A549 (cell line): ENCODE data around the gene PNLDC1. TPM values are rescaled to one million over a fixed set of nuclear protein-coding genes. Genes with fewer than 3 reads are reported as not detected.

Experiments used
- ATAC-seq, 2 experiments: fragments of 200-7000 bp in 1 of 2; fragments of >200 bp in 1 of 2; cut with Nextera tagmentation in 1 of 2; cut with Tn5 transposase in 1 of 2; 3 replicates each; pipeline versions ENCODE4 v1.8.0 to v1.9.1; 2018 to 2020; ENCODE audit warnings: mild to moderate bottlenecking in 1 of 2, moderate library complexity in 1 of 2
- CTCF ChIA-PET: fragments of 300-600 bp; sonication (Branson Sonifier 250); formaldehyde crosslinking; extraction: SDS; loops from one replicate; lab custom pipeline; 2021; ENCODE audit warnings: antibody characterized with exemption, inconsistent platforms; lab: Yijun Ruan, JAX
- POLR2A ChIA-PET: fragments of 350-600 bp; formaldehyde crosslinking; extraction: SDS; loops from one replicate; lab custom pipeline; 2021; ENCODE audit warnings: antibody characterized with exemption, inconsistent platforms; lab: Yijun Ruan, JAX
- DNase-seq, 2 experiments: peaks; one replicate each; pipeline versions ENCODE4 v3.0.0 to v3.0.0-alpha.2; 2011 to 2016; ENCODE audit warnings: low read depth in 1 of 2, low spot score in 1 of 2
- FAIRE-seq: peaks from 2 replicates; lab custom pipeline; 2011; peaks lifted over from hg19 to GRCh38; lab: Jason Lieb, UNC
- H3K27ac ChIP-seq, 2 experiments: fragments of >200 bp; sonication (Bioruptor Twin); formaldehyde crosslinking; 3 replicates each; pipeline ENCODE4 v1.5.1; 2016 to 2017
- H3K4me1 ChIP-seq: fragments of >200 bp; sonication (Bioruptor Twin); formaldehyde crosslinking; 3 replicates; pipeline ENCODE4 v1.6.1; 2016
- H3K4me2 ChIP-seq: fragments of >200 bp; sonication (Bioruptor Twin); formaldehyde crosslinking; 3 replicates; pipeline ENCODE4 v1.6.1; 2016
- H3K4me3 ChIP-seq: fragments of >200 bp; sonication (Bioruptor Twin); formaldehyde crosslinking; 3 replicates; pipeline ENCODE4 v1.5.1; 2016
- H3K9me3 ChIP-seq: fragments of >200 bp; sonication (Bioruptor Twin); formaldehyde crosslinking; 3 replicates; pipeline ENCODE4 v1.6.1; 2016
- CBX8 ChIP-seq: fragments of 200-600 bp; sonication (generic); IDR thresholded peaks from 2 replicates; pipeline ENCODE4 v1.6.1; 2016
- EHMT2 ChIP-seq: fragments of 200-600 bp; sonication (generic); IDR thresholded peaks from 2 replicates; pipeline ENCODE4 v1.6.1; 2016; ENCODE audit warnings: antibody characterized with exemption, low read depth, mild to moderate bottlenecking, moderate library complexity
- FOXS1 ChIP-seq: fragments of 250-450 bp; sonication (Bioruptor Pico); IDR thresholded peaks from 2 replicates; pipeline ENCODE4 v1.5.0; 2020; ENCODE audit warnings: mild to moderate bottlenecking, moderate library complexity
- HEYL ChIP-seq: fragments of 250-450 bp; sonication (Bioruptor Pico); IDR thresholded peaks from 2 replicates; pipeline ENCODE4 v1.8.0; 2021; ENCODE audit warnings: mild to moderate bottlenecking, moderate library complexity
- HOXA7 ChIP-seq: fragments of 250-450 bp; sonication (Bioruptor Pico); IDR thresholded peaks from 2 replicates; pipeline ENCODE4 v1.5.0; 2020; ENCODE audit warnings: mild to moderate bottlenecking, moderate library complexity
- HOXB13 ChIP-seq: fragments of 250-450 bp; sonication (Bioruptor Pico); IDR thresholded peaks from 2 replicates; pipeline ENCODE4 v1.5.0; 2020; ENCODE audit warnings: low read depth, mild to moderate bottlenecking, moderate library complexity
- HOXB5 ChIP-seq: fragments of 250-450 bp; sonication (Bioruptor Pico); IDR thresholded peaks from 2 replicates; pipeline ENCODE4 v1.5.0; 2020; ENCODE audit warnings: mild to moderate bottlenecking, moderate library complexity
- JUNB ChIP-seq: fragments of >200 bp; sonication (Bioruptor Twin); formaldehyde crosslinking; IDR thresholded peaks from 2 replicates; pipeline ENCODE4 v1.6.1; 2016
- KDM5A ChIP-seq: fragments of 200-600 bp; sonication (generic); IDR thresholded peaks from 2 replicates; pipeline ENCODE4 v1.6.1; 2016; ENCODE audit warnings: antibody characterized with exemption, mild to moderate bottlenecking
- RAD21 ChIP-seq, 2 experiments: fragments of >200 bp in 1 of 2; sonication (Bioruptor Twin) in 1 of 2; formaldehyde crosslinking in 1 of 2; IDR thresholded peaks in 1 of 2; conservative IDR thresholded peaks in 1 of 2; 2 replicates in 1 of 2; 3 replicates in 1 of 2; pipeline ENCODE4 v1.6.1; 2012 to 2018; ENCODE audit warnings: inconsistent platforms in 1 of 2
- RARB ChIP-seq: fragments of 250-450 bp; sonication (Bioruptor Pico); IDR thresholded peaks from 2 replicates; pipeline ENCODE4 v1.8.0; 2021; ENCODE audit warnings: mild to moderate bottlenecking, moderate library complexity
- RFX5 ChIP-seq: fragments of 450-650 bp; IDR thresholded peaks from 2 replicates; pipeline ENCODE4 v1.7.1; 2014; ENCODE audit warnings: antibody characterized with exemption, mild to moderate bottlenecking, moderate library complexity
- SREBF2 ChIP-seq: fragments of 450-650 bp; IDR thresholded peaks from 2 replicates; pipeline ENCODE4 v1.6.1; 2014; ENCODE audit warnings: mild to moderate bottlenecking, moderate library complexity
- ZSCAN20 ChIP-seq: fragments of 250-450 bp; sonication (Bioruptor Pico); IDR thresholded peaks from 2 replicates; pipeline ENCODE4 v1.8.0; 2022; ENCODE audit warnings: mild to moderate bottlenecking, moderate library complexity
- WGBS: methylation state at CpG from one replicate; pipeline ENCODE4 v1.1.6; 2017; ENCODE audit errors: missing lambda C conversion rate; 5-methylcytosine and 5-hydroxymethylcytosine counted together
- polyA plus RNA-seq, 4 experiments: library from polyadenylated mRNA; depleted of rRNA in 3 of 4; stranded (reverse); fragments of >200 nt; fragmentation: RNase III in 1 of 4; extraction: RNeasy Plus Mini Kit Qiagen cat#74134 plus additional on column Dnase treatment in 1 of 4; gene quantifications; 2 replicates in 3 of 4; 3 replicates in 1 of 4; pipeline ENCODE4 v1.2.3, GENCODE V29; 2011 to 2017
- TF ChIP-seq, protein P1 (sequence below): fragments of >200 bp; sonication (Bioruptor Twin); formaldehyde crosslinking; IDR thresholded peaks from 3 replicates; pipeline ENCODE4 v1.6.1; 2016
- TF ChIP-seq, protein P2 (sequence below): fragments of 250-450 bp; sonication (Bioruptor Pico); IDR thresholded peaks from 2 replicates; pipeline ENCODE4 v1.5.0; 2020; ENCODE audit warnings: low read depth, mild to moderate bottlenecking, moderate library complexity
- TF ChIP-seq, protein P3 (sequence below): IDR thresholded peaks from 2 replicates; pipeline ENCODE4 v1.6.1; 2012
- TF ChIP-seq, protein P4 (sequence below): IDR thresholded peaks from 2 replicates; pipeline ENCODE4 v1.6.1; 2012
- TF ChIP-seq, protein P5 (sequence below): fragments of 200-600 bp; sonication (generic); IDR thresholded peaks from 2 replicates; pipeline ENCODE4 v1.6.1; 2016; ENCODE audit warnings: antibody characterized with exemption, mild to moderate bottlenecking, moderate library complexity
- TF ChIP-seq, protein P6 (sequence below): fragments of 150-350 bp; IDR thresholded peaks from 2 replicates; pipeline ENCODE4 v1.6.1; 2014; ENCODE audit warnings: low read depth, mild to moderate bottlenecking, low read length

The PNLDC1 gene
- polyA plus RNA-seq, 2 of the 4 experiments (the other 2 are of a cell fraction), result 0.09 to 0.13 TPM

DNA sequence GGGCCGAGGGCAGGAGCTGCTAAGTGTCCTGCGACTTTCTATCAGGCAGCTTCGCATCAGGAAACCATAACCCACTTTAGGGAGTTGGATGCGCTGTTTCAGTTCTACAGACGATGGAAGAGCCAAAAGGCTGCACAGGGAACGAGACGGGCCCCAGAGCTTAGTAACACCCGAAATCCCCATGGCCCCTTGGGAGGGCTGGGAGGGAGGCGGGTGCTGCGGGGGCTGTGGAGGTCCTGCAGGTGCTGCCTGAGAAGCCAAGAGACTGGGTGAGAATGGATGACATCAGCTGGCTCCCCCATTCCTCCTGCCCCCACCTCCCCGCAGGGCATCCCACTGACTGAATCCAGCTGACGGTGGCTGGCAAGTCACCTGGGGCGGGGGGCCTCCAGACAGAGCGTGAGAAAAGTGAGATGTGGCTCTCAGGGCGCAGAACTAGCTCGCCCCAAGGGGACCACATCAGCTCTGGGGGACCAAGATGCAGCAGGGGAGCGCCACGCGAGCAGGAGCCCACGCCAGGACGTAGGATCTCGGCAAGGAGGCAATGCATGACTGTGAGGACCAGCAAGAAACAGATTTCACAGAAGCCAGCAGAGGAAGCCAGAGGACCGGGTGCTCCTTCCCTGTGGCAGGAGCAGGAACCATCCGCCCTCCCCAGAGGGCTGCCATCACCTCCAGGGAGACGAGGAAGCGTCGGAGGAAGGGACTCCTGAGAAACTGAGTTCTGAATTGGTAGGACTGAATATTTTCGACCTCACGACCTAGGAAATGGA is 36.8 kb downstream of the PNLDC1 start:
- Histone ChIP-seq H3K9me3 (no peaks in the 10 kb centered on the region), H3K4me2 (no peak overlapping the region), H3K4me3 (no peak overlapping the region), H3K27ac (no peak overlapping the region), H3K4me1 (no peaks in the 10 kb centered on the region)
- TF ChIP-seq, protein P1, sequence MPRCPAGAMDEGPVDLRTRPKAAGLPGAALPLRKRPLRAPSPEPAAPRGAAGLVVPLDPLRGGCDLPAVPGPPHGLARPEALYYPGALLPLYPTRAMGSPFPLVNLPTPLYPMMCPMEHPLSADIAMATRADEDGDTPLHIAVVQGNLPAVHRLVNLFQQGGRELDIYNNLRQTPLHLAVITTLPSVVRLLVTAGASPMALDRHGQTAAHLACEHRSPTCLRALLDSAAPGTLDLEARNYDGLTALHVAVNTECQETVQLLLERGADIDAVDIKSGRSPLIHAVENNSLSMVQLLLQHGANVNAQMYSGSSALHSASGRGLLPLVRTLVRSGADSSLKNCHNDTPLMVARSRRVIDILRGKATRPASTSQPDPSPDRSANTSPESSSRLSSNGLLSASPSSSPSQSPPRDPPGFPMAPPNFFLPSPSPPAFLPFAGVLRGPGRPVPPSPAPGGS, result no peak
- ATAC-seq (no peak), FAIRE-seq (no peak), DNase-seq (no peak)
- ChIA-PET CTCF (interaction anchor here (1.0 kb wide), 1 partner anchor 15 kb away, joined by 3 read pairs; no protein-coding TSS in a partner anchor), POLR2A (no interaction called here)
- WGBS, result 67% methylated on average over 14 of the region's 29 CpGs

DNA sequence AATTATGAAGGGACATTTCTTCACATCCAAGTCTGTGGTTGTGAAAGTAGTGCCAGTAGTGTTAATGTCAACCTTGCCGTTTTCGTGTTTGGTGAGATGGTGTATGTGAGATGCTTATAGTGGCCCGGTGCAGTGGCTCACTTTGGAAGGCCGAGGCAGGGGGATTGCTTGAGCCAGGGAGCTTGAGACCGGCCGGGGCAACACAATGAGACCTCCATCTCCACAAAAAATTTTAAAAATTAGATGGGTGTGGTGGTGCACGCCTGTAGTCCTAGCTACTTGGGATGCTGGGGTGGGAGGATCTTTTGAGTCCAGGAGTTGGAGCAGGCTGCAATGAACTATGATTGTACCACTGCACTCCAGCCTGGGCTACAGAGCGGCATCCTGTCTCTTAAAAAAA is 37.4 kb downstream of the PNLDC1 start:
- CTCF ChIA-PET, result interaction anchor here (1.0 kb wide), 1 partner anchor 14 kb away, joined by 3 read pairs; no protein-coding TSS in a partner anchor
- 54% methylated on average over 8 of the region's 8 CpGs for WGBS
- H3K4me1 ChIP-seq, result no peaks in the 10 kb centered on the region

More for the DNA sequence above, 37.4 kb downstream of the PNLDC1 start:
- POLR2A ChIA-PET, result no interaction called here
- FAIRE-seq, result no peak
- no peak for ATAC-seq
- TF ChIP-seq KDM5A (no peak), RAD21 (conservative IDR thresholded peaks at IDR 0.05 in 1 of 2, IDR thresholded peaks at IDR 0.05 in 1 of 2) (no peak), HEYL (CRISPR knock-in tag) (no peak), ZSCAN20 (CRISPR knock-in tag) (no peak), JUNB (no peak), CBX8 (no peak), EHMT2 (no peak), HOXB13 (CRISPR knock-in tag) (no peak), FOXS1 (CRISPR knock-in tag) (no peak), HOXB5 (CRISPR knock-in tag) (no peak), RARB (CRISPR knock-in tag) (no peak), HOXA7 (CRISPR knock-in tag) (no peak), RFX5 (no peak), SREBF2 (no peak)
- TF ChIP-seq, protein P2, sequence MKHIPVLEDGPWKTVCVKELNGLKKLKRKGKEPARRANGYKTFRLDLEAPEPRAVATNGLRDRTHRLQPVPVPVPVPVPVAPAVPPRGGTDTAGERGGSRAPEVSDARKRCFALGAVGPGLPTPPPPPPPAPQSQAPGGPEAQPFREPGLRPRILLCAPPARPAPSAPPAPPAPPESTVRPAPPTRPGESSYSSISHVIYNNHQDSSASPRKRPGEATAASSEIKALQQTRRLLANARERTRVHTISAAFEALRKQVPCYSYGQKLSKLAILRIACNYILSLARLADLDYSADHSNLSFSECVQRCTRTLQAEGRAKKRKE (CRISPR knock-in tag), result no peak
- TF ChIP-seq, protein P3, sequence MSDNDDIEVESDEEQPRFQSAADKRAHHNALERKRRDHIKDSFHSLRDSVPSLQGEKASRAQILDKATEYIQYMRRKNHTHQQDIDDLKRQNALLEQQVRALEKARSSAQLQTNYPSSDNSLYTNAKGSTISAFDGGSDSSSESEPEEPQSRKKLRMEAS, result no peak
- TF ChIP-seq, protein P4, sequence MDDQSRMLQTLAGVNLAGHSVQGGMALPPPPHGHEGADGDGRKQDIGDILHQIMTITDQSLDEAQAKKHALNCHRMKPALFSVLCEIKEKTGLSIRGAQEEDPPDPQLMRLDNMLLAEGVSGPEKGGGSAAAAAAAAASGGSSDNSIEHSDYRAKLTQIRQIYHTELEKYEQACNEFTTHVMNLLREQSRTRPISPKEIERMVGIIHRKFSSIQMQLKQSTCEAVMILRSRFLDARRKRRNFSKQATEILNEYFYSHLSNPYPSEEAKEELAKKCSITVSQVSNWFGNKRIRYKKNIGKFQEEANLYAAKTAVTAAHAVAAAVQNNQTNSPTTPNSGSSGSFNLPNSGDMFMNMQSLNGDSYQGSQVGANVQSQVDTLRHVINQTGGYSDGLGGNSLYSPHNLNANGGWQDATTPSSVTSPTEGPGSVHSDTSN, result no peak
- TF ChIP-seq, protein P5, sequence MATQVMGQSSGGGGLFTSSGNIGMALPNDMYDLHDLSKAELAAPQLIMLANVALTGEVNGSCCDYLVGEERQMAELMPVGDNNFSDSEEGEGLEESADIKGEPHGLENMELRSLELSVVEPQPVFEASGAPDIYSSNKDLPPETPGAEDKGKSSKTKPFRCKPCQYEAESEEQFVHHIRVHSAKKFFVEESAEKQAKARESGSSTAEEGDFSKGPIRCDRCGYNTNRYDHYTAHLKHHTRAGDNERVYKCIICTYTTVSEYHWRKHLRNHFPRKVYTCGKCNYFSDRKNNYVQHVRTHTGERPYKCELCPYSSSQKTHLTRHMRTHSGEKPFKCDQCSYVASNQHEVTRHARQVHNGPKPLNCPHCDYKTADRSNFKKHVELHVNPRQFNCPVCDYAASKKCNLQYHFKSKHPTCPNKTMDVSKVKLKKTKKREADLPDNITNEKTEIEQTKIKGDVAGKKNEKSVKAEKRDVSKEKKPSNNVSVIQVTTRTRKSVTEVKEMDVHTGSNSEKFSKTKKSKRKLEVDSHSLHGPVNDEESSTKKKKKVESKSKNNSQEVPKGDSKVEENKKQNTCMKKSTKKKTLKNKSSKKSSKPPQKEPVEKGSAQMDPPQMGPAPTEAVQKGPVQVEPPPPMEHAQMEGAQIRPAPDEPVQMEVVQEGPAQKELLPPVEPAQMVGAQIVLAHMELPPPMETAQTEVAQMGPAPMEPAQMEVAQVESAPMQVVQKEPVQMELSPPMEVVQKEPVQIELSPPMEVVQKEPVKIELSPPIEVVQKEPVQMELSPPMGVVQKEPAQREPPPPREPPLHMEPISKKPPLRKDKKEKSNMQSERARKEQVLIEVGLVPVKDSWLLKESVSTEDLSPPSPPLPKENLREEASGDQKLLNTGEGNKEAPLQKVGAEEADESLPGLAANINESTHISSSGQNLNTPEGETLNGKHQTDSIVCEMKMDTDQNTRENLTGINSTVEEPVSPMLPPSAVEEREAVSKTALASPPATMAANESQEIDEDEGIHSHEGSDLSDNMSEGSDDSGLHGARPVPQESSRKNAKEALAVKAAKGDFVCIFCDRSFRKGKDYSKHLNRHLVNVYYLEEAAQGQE, result no peak
- TF ChIP-seq, protein P6, sequence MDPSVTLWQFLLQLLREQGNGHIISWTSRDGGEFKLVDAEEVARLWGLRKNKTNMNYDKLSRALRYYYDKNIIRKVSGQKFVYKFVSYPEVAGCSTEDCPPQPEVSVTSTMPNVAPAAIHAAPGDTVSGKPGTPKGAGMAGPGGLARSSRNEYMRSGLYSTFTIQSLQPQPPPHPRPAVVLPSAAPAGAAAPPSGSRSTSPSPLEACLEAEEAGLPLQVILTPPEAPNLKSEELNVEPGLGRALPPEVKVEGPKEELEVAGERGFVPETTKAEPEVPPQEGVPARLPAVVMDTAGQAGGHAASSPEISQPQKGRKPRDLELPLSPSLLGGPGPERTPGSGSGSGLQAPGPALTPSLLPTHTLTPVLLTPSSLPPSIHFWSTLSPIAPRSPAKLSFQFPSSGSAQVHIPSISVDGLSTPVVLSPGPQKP, result no peak
- Histone ChIP-seq H3K9me3 (no peaks in the 10 kb centered on the region), H3K4me3 (no peak overlapping the region), H3K27ac (no peak overlapping the region), H3K4me2 (no peak overlapping the region)
- no peak for DNase-seq
